Right lobe of liver (tissue), 6 donors: ENCODE results near the gene SF3A1. TPM values are rescaled to one million over a fixed set of nuclear protein-coding genes. Genes with fewer than 3 reads are reported as not detected.

Experiments used
- ATAC-seq, 4 donors: fragments of 200-7000 bp; cut with Tn5 transposase; one replicate each; pipeline ENCODE4 v1.9.1; 2020; ENCODE audit warnings: mild to moderate bottlenecking in 4 of 4, moderate library complexity in 4 of 4
- DNase-seq, 3 donors: peaks; one replicate each; pipeline ENCODE4 v3.0.0-alpha.2; 2020
- H3K27ac ChIP-seq, 3 donors: fragments of 200-600 bp; one replicate each; pipeline ENCODE4 v1.8.0; 2022
- H3K27me3 ChIP-seq, 2 donors: fragments of 200-600 bp; one replicate each; pipeline ENCODE4 v1.8.0; 2022
- H3K36me3 ChIP-seq, 4 donors: fragments of 200-600 bp; sonication (generic) in 1 of 4; one replicate each; pipeline versions ENCODE4 v1.5.1 to v1.8.0; 2017 to 2022; ENCODE audit warnings: control low read depth in 1 of 4
- H3K4me1 ChIP-seq, 4 donors: fragments of 200-600 bp; sonication (generic) in 1 of 4; one replicate each; pipeline versions ENCODE4 v1.5.1 to v1.8.0; 2017 to 2022; ENCODE audit warnings: control low read depth in 1 of 4
- H3K4me3 ChIP-seq, 3 donors: fragments of 200-600 bp; one replicate each; pipeline ENCODE4 v1.8.0; 2022
- H3K9me3 ChIP-seq, 4 donors: fragments of 200-600 bp; sonication (generic) in 1 of 4; one replicate each; pipeline versions ENCODE4 v1.5.1 to v1.8.0; 2017 to 2022; ENCODE audit warnings: control low read depth in 1 of 4
- POLR2A ChIP-seq: fragments of 450-650 bp; IDR thresholded peaks from one replicate; pipeline ENCODE4 v1.6.1; 2017; ENCODE audit warnings: antibody characterized with exemption, mild to moderate bottlenecking
- WGBS: methylation state at CpG from one replicate; pipeline ENCODE4 v1.1.6; 2018; ENCODE audit warnings: low coverage, low lambda C conversion rate; ENCODE audit not compliant: insufficient coverage; ENCODE audit errors: missing lambda C conversion rate; 5-methylcytosine and 5-hydroxymethylcytosine counted together
- intact Hi-C, 2 donors: fragments of 100-400 bp; cut with DNase I; formaldehyde crosslinking; loops; one replicate each; pipeline versions ENCODE4 v1.11.2 to v1.14.1; 2022
- total RNA-seq, 6 experiments: library from RNA; depleted of rRNA in 2 of 6; stranded (reverse); fragments of >200 nt in 2 of 6; fragmentation: NEBNext Ultra II Directional in 3 of 6; extraction: Animal tissue kit (Norgen Biotek cat#: 25700) in 3 of 6; gene quantifications; one replicate each; pipeline versions ENCODE4 v1.1.0 to v1.2.4, GENCODE V29; 2016 to 2023
- TF ChIP-seq, protein P1 (sequence below), 4 donors: fragments of 200-600 bp in 3 of 4; fragments of 450-650 bp in 1 of 4; IDR thresholded peaks; one replicate each; pipeline versions ENCODE4 v1.5.1 to v1.8.0; 2016 to 2022; ENCODE audit warnings: antibody characterized with exemption in 4 of 4, mild to moderate bottlenecking in 2 of 4
- donor health status: DM: no; HTN: yes; CAD: no.
- donor health status: DM: no; HTN: no; CAD: no.
- donor health status: DM: no; HTN: no; CAD: no.
- donor health status: DM: no; HTN: yes; CAD: no.
- donor health status: DM: no; HTN: yes; CAD: no.

SF3A1 gene
- total RNA-seq, 6 experiments from 2014 or later, result 42.6 to 72.8 (median 66.5) TPM

DNA sequence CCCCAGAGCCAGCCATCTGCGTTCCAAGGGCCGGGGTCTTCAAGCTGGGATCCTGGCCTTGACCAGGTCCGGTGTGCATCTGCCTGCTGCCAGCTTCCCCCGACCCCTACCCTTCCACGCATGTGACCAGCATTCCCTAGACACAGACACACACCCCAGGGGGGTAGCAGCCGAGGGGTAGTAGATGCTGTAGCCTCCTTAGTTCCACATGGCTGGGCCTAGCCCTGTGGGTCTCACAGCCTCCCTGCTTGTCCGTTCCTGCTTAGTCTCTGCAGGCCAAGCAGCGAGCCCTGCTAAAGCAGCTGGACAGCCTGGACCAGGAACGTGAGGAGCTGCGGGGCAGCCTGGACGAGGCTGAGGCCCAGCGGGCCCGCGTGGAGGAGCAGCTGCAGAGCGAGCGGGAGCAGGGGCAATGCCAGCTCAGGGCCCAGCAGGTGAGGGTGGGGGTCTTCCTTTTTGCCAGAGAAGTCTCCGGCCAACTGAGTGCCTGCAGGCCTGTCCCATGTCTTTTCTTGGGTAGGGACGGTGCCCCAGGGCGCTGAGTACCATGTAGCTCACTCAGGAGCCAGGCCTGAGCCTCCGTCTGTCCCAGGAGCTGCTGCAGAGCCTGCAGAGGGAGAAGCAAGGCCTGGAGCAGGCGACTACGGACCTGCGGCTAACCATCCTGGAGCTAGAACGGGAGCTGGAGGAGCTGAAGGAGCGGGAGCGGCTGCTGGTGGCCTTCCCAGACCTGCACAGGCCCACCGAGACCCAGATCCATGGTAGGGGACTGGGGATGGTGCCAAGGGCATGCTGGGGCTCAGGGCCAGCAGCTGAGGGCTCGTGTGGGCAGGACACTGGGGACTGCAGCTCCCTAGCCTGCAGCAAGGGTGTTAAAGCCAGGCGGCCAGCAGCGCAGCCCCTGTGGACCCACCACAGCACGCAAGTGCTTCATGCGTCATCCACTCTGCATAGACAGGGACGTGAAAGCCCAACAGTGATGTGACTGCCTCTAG is 16.9 kb upstream of the SF3A1 start:
- WGBS, result 90% methylated on average over 8 of the region's 33 CpGs
- H3K27me3 ChIP-seq, result no peaks in the 10 kb centered on the region
- intact Hi-C loops, result no loop called here
- H3K4me3 ChIP-seq, result no peak overlapping the region
- H3K4me1 ChIP-seq, result no peaks in the 10 kb centered on the region
- no peaks in the 10 kb centered on the region for H3K36me3 ChIP-seq
- DNase-seq (no peak), ATAC-seq (no peak)
- H3K27ac ChIP-seq, result no peak overlapping the region
- TF ChIP-seq, protein P1, sequence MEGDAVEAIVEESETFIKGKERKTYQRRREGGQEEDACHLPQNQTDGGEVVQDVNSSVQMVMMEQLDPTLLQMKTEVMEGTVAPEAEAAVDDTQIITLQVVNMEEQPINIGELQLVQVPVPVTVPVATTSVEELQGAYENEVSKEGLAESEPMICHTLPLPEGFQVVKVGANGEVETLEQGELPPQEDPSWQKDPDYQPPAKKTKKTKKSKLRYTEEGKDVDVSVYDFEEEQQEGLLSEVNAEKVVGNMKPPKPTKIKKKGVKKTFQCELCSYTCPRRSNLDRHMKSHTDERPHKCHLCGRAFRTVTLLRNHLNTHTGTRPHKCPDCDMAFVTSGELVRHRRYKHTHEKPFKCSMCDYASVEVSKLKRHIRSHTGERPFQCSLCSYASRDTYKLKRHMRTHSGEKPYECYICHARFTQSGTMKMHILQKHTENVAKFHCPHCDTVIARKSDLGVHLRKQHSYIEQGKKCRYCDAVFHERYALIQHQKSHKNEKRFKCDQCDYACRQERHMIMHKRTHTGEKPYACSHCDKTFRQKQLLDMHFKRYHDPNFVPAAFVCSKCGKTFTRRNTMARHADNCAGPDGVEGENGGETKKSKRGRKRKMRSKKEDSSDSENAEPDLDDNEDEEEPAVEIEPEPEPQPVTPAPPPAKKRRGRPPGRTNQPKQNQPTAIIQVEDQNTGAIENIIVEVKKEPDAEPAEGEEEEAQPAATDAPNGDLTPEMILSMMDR (IDR thresholded peaks at IDR 0.05), result no peak
- no peak for TF ChIP-seq POLR2A
- H3K9me3 ChIP-seq, result no peaks in the 10 kb centered on the region

DNA sequence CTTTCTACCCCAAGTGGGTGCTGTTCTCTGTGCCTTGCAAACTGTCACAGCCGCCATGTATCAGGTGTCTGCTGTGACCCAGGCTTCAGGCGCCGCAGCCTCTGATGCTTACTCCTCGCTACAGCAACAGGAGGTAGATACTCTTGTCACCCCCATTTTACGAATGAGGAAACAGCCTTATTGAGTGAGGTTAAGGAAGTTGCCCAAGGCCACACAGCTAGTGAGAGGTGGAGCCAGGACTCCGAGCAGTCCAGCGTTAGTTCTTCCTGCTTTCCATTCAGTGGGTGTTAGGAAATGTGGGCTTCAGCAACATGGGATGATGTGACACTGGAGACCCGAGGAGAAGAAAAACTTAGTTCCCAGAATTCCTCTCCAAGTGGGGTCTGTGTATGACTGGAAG is 16.2 kb upstream of the SF3A1 start:
- Histone ChIP-seq H3K36me3 (no peaks in the 10 kb centered on the region), H3K4me3 (no peak overlapping the region), H3K27ac (no peak overlapping the region), H3K9me3 (no peaks in the 10 kb centered on the region), H3K4me1 (no peaks in the 10 kb centered on the region), H3K27me3 (no peaks in the 10 kb centered on the region)
- no peak for TF ChIP-seq POLR2A
- TF ChIP-seq, protein P1 (IDR thresholded peaks at IDR 0.05), result no peak
- DNase-seq, result no peak
- no CpG with 5 or more reads among the region's 8 CpGs for WGBS
- peak in 3 of 4 donors; percentile 23 to 52 (median 34) for ATAC-seq
- intact Hi-C loops, result no loop called here

DNA sequence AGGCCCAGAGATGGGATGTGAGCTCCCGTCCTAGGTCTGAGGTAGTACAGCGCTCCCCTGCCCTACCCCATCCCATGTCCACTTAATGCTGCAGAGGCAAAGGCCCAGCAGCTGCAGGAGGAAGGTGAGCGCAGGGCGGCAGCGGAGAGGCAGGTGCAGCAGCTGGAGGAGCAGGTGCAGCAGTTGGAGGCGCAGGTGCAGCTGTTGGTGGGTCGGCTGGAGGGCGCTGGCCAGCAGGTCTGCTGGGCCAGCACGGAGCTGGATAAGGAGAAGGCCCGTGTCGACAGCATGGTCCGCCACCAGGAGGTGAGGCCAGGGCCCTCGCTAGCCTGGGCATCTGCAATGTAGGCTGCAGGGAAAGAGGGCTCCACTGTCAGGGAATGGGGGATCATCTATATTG is 15.3 kb upstream of the SF3A1 start:
- DNase-seq, result no peak

DNA sequence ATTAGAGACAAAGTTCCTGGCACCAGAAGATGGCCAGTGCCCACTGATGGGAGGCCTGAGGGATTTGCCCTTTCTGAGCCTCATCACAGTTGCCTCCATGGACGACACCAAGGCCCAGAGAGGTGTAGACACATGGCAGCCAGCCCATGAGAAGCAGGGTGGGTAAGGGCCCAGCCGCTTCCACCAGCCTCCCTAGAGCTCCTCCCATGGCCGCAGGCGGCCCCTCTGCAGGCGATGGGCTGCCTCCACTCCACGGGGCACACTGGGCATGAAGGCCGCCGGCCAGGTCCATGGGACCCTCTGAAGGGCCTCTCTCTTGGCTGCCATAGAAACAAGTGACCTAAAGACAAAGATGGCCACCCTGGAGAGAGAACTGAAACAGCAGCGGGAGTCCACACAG is 14.6 kb upstream of the SF3A1 start:
- no peak overlapping the region for H3K27ac ChIP-seq
- no peaks in the 10 kb centered on the region for H3K27me3 ChIP-seq
- WGBS, result 83% methylated on average over 2 of the region's 9 CpGs
- H3K9me3 ChIP-seq, result no peaks in the 10 kb centered on the region
- H3K4me3 ChIP-seq, result no peak overlapping the region
- no peaks in the 10 kb centered on the region for H3K36me3 ChIP-seq
- ATAC-seq (no peak), DNase-seq (no peak)
- TF ChIP-seq, protein P1 (IDR thresholded peaks at IDR 0.05), result no peak
- no peak for TF ChIP-seq POLR2A
- intact Hi-C loops, result no loop called here
- H3K4me1 ChIP-seq, result no peaks in the 10 kb centered on the region

More for the DNA sequence above, 15.3 kb upstream of the SF3A1 start:
- no peak for ATAC-seq
- H3K9me3 ChIP-seq, result no peaks in the 10 kb centered on the region
- WGBS, result 90% methylated on average over 2 of the region's 13 CpGs
- intact Hi-C loops, result no loop called here
- H3K27me3 ChIP-seq, result no peaks in the 10 kb centered on the region
- no peak overlapping the region for H3K4me3 ChIP-seq
- no peak for TF ChIP-seq POLR2A
- TF ChIP-seq, protein P1 (IDR thresholded peaks at IDR 0.05), result no peak
- no peaks in the 10 kb centered on the region for H3K36me3 ChIP-seq
- H3K4me1 ChIP-seq, result no peaks in the 10 kb centered on the region
- H3K27ac ChIP-seq, result no peak overlapping the region
